ENCODE data around the gene AFAP1.

Gene AFAP1

DNA sequence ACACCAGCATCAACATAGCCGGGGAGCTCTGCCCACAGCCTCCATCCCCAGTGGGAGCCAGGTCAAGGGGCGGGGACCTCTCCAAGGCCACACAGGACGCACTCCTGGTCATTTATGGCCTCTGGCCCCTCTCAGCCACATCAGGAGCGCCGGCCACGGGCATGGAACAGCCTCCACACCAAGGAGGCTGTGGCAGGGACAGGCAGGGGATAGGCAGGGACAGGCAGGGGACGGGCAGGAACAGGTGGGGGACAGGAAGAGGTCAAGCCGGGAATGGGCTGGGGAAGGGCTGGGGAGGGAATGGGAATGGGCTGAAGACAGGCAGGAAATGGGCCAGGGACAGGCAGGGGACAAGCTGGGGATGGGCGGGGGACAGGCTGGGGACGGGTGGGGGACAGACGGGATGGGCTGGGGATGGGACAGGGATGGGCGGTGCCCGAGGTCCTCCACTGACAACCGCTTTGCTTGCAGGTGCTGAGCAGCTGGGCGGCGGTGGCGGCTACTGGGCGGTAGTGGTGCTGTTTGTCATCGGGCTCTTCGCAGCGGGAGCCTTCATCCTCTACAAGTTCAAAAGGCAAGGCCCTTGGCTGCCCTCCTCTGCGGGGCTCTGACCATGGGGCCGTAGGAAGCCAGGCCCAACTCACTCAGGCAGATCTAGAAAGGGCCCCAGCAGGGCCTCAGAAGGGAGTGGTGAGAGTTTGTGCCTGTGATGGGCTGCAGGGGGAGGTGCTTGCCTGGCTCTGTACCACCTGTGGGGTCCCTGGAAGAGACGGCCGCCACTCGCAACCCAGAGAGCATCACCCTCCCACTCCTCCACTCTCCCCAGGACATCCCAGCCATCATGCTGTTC, 205.6 kb downstream of the AFAP1 start:
- DNase-seq: no peak

DNA sequence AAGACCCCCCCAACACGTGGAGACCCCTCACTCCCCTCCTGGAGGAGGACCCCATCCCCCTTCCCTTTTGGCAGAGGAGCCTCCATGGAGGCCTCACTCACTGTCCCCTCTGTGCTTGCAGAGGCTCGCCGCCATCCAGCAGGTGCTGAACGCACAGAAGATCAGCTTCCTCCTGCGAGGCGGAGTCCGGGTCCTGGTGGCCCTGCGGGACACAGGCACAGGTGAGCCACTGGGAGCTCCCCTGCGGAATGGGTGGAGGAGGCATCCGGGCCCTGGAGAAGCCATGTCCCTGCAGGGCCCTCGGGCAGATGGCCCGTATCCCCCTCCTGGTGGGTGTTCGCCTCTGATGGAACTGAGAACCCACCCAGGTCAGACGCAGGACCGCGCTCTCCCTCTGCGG, 206.5 kb downstream of the AFAP1 start:
- DNase-seq: no peak

DNA sequence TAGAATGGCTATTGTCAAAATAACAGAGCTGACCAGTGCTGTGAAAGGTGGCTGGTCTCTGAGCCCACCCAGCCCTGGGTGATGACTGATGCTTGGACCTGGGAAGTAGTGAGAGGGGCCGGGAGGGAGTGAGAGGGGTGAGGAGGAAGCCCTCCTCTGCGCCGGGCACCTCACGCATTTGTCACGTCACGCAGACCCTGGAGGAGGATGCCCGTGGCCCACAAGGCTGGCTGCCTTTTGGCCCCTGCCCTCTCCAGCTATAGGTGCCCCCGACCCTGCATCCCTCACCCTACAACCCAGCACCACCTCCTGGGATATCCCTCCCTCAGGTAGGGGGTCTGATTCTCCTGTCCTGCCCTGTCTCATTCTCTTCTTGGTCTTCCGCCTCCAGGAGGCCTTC, 207.4 kb downstream of the AFAP1 start:
- DNase-seq: no peak

DNA sequence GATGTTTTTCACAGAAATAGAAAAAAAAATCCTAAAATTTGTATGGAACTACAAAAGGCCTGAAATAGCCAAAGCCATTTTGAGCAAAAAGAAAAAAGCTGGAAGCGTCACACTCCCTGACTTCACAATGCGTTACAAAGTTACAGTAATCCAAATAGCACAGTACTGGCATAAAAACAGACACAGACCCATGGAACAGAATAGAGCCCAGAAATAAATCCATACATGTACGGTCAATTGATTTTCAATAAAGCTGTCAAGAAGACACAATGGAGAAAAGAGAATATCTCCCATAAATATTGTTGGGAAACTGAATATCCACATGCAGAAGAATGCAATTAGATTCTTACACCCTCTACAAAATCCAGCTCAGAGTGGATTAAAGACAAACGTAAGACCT, 208.2 kb downstream of the AFAP1 start:
- DNase-seq: no peak

DNA sequence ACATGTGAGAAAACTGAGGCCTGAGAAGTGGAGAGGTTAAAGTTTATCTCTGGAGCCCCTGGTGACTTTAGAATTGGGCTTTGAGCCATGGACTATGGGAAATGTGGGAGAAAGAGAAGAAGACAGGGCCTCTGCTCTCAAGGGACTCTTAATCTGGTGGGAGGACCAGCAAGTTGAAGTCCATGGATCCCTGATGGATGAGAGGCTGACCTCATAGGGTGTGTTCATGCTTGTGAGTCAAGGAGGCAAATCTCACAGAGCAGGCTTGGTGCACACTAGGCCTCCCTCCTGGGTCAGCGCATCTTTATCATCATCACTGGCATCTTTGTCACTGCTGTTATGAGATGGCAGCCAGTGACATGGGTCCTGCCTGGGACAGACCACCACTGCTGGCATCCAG, 211.9 kb downstream of the AFAP1 start:
- DNase-seq: no peak

DNA sequence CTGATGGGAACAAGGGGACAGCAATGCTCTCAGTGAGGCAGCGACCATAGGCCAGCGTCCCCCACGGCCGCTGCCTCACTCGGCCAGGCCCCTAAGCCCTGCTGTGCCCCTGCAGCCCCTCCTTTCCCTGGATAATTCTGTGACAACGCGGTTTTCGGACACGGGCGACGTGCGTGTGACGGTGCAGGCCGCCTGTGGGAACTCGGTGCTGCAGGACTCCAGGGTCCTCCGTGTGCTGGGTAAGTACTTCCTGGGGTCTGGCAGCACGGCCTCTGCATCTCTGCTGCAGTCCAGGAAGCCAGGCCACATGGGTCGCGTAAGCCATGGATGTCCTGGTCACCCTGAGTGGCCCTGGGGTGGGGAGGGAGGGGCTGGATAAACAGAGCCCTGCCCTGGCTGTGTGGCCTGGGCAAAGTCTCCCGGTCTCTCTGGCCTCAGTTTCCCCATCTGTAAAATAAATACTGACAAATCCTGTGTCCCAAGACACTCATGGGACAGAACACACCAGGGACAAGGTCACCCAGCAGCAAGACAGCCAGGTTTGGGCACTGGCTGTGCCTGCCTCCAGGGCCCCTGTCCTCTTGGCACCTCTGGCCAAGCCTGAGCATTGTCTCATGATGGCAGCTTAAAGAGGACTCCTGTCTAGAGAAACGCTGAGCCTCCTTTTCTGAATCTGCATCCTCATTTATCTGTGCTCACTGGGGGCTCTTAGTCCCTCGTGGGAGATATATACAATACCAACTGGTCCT, 212.8 kb downstream of the AFAP1 start:
- no peak for DNase-seq

DNA sequence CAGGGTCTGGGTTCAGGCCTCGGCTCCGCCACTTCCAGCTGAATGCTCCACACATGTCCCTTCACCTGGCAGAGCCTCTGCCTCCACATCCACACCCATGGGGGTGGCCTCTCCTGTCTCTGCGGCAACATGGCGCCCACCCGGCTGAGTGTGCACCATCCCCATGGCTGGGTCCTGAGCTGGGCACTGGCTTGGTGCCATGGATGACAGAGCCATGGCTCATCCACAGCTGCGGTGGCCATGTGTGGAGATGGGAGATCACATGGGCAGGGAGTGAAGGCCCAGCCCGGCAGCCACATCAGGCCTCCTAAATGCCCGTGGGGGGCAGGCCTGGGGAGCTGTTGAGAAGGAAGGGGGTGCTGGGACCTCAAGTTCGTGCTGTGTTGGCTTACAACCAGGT, 213.7 kb downstream of the AFAP1 start:
- DNase-seq: no peak

DNA sequence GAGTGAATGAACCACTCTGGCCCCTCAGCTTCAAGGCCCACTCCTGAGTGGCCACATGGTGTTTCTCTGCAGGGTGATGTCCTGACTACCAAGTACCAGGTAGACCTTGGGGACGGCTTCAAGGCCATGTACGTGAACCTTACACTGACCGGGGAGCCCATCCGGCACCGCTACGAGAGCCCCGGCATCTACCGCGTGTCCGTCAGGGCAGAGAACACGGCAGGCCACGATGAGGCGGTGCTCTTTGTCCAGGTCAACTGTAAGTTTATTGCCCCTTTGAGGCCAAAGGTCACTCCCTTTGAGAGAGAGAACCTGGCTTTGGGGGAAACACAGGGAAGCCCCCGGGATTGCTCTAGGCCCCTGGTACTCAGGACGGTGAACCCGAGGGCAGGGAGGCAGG, 216.0 kb downstream of the AFAP1 start:
- DNase-seq: no peak

DNA sequence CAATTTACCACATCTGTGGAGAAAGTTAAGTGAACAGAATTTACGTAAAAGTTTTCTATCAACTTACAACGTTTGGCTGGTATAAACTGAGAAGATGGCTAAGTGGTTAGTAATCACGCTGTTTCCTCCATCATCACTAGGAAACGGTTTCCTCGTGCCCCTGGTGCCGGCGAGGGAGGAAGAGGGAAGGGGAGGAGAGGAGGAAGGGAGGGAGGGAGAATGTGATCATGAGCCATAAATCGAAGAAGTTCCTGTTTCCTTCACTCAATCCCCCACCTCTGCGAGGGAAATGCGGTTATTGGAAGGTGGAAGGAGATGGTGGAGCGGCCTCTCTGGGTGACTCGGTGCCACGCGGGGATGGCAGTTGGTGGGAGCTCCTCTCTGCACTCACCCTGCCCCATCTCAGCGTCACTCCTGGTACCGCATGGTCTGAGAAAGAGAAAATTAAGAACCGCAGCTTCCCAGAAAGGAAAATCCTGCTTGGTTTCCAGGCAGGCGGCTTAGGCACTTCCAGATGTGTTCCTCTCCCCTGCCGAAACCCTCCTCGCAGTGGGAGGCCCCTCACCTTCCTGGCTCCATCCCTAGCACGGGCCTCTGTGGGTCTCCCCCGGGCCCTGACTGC, 216.8 kb downstream of the AFAP1 start:
- DNase-seq: no peak

DNA sequence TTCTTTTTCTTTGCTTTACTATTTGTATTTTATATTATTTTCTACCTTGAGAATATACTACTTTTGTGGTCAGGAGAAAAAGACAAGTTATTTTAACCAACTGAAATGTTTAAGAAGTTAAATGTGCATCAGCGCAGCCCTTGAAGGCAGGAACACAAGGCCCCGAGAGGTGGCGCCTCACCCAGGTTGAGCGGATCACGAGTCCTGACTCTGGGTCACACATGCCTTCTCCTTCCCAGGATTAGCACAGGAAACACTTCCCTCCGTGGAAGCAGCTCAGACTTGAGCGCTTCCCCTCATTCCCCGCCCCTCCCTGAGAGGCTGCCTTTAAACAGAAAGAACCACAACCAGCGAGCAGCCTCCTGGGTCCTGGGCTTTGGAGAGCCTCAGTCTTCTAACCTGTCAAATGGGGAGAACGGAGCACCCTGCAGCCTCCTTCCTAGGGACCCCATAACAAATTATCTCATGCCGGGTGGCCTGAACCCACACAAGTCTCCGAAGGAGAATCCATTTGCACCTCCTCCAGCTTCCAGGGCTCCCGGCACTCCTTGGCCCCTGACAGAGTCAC, 217.6 kb downstream of the AFAP1 start:
- DNase-seq: no peak

DNA sequence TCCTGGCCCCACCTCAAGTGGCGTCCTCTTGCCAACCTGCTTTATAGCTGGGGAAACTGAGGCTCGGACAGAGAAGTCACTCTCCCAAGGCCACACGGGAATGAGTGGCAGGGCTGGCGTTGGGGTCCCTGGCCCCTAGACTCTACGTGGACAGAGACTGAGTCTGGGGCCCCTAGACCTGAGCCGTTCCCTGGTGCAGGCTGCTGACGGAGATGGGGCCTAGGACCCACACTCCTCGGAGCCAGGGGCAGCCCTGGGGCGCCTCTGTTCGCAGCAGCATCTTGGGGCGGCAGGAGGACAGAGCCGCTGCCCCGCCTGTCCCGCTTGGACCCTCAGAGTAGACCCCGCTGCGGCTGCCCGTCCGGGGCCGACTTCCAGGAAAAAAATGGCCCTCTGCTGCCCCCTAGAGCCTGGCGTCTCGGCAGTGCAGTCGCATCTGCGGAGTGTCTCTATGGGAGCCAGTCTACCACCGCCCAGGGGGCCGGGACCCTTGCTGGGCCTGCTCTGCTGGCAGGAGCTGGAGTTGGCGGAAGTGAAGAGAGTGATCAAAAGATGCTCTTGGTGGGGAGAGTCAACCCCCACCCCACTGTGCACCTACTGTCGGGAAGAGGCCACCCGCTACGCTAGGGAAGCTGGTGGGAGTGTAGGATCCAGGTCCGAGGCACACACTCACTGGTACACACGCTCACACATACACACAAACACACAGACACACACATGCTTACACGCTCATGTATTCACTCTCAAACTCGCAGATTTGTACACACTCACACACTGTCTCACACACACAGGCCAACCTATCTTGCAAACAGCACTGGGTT, 220.1 kb downstream of the AFAP1 start:
- peak; percentile 33 for DNase-seq

DNA sequence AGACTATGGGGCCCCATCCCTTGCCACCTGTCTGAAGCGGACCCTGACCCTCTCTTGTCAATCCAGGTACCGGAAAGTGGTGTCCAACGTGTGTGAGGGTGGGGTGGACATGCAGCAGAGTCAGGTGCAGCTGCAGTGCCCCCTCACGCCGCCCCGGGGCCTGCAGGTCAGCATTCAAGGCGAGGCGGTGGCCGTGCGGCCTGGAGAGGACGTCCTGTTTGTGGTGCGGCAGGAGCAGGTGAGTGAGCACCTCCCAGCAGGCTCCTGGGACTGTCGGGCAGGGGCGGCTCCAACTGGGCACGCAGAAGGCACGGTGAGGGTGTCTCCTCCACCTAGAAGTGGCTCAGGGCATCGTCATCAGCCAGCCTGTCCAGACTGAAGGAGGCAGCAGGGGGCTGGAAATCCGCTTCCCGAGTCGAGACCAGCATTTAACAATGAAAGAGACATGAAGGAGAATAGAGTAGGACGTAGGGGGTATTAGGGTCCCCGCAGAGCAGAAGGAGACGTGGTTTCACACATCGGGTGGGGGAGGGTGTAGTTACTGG, 221.6 kb downstream of the AFAP1 start:
- no peak for DNase-seq

DNA sequence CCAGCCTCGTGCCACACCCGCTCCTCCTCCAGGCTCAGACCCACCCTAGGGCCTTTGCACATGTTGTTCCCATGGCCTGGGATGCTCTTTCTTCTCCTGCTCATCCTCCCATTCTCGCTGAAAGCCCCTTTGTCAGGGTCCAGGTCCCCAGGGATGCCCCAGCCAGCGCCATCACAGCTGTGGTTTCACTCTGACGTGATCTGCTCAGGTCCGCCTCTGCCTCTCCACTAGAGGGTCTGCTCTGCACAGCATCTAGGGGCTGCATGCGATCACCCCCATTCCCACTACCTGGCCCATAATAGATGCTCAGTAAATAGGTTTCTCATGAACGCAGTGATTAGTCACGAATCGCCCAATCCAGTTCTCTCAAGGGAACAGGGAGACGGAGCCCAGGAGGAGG, 222.5 kb downstream of the AFAP1 start:
- no peak for DNase-seq

DNA sequence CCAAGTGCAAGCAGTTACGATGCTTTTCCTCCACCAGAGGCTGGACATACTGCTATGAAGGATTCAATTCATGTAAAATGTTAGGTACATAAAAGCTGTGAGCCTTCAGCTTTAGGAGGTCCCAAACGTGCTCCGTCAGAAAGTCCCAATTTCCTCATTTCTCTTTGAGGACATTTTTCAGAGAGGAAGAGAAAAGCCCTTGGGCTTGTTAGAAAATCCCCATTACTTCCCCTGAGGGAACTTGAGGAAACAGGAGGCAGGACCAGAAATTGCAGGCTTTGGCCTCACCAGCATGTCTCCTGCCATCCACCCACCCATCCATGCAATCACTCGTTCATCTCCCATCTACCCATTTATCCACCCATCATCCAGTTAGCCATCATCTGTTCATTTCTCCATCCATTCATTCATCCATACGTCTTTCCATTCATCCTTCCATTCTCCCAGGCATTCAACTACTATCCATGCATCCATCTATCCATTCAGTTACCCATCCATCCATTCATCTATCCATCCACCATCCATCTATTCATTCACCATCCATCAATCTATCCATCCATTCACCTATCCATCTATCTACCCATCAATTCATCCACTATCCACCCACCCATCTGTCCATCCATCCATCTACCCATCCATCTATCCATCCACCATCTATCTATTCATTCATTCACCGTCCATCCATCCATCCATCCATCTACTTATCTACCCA, 223.5 kb downstream of the AFAP1 start:
- no peak for DNase-seq

DNA sequence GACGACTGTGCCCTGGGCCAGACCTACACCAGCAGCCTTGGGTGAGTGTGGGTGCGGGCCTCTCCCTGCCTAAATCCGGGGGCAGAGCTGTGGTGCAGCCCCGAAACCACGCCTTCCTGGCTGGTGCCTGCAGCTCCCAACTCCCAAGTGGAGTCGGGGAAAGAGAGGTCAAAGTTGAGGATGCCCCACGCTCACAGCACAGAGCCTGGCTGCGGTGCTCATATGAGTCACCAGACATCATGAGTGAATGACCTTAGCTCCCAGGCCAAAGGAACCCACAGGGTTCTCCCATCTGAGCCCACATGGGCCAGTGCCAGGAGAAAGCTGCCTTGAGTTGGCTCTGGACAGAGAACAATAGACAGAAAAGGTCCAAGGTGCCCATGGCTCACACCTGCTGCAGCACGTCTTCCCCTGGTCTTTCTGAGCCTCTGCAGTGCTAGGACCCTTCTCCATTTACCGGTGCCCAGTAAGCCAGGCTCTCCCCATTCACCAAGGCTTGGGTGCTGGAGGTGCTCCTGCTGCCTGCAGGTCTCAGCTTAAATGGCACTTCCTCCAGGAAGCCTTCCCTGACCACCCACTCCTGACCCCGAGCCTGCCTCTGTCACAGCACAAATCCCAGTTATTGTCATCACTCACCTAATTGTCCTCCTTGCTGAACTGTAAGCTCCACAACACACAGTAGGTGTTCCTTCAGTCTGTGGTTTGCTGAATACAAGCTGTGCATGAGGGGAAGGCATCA, 224.2 kb downstream of the AFAP1 start:
- no peak for DNase-seq

DNA sequence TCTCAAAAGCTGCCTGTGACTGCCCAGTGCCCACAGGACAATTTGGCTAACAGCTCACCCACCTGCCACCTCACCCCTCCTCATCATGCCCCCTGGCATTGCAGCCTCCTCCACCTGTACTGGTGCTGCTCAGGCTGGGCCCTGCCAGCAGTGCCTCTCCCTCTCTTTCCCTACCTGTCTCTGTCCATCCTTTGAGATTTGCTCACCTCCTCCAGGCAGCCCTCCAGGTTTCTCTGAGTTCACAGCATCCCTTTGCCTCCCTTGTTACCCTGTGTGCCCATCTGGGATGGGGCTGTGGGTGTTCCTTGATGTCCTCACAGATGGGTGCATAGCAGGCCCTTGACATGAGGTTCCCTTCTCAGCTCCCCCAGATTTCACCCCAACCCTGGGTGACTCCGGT, 224.9 kb downstream of the AFAP1 start:
- no peak for DNase-seq

DNA sequence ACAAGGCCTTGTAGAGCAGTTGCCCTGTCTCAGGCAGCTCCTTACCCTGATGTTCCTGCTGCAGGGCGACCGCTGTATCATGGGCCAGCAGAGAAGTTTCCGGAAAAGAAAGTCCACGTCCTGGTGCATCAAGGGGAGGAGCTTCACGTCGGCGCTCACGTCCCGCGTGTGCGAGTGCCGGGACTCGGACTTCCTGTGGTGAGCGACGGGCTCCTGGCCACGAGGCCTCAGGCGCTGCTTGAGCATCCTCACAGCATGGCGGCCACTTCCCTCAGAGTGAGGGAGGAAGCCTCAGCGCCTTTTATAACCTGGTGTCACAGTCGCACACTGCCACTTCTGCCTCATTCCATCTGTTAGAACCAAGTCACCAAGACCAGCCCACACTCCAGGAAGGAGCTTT, 225.5 kb downstream of the AFAP1 start:
- DNase-seq: no peak

DNA sequence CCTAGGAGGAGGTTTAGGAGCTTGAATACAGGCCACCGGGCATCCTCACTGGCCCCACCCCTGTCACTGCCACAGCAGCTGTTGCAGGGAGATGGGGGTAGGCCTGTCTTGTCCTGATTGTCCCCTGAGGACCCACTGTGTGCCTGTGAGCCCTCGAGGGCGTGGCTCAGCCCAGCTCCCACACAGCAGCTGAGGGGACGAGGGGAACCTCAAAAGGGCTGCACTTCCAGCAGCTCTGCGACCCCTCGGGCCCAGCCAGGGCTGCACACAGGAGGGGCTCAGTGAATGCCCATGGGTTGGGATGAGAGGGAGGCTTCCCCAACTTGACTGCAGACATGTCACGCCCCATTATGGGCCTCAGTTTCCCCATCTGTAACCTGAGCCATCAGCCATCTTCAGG, 225.9 kb downstream of the AFAP1 start:
- DNase-seq: no peak

DNA sequence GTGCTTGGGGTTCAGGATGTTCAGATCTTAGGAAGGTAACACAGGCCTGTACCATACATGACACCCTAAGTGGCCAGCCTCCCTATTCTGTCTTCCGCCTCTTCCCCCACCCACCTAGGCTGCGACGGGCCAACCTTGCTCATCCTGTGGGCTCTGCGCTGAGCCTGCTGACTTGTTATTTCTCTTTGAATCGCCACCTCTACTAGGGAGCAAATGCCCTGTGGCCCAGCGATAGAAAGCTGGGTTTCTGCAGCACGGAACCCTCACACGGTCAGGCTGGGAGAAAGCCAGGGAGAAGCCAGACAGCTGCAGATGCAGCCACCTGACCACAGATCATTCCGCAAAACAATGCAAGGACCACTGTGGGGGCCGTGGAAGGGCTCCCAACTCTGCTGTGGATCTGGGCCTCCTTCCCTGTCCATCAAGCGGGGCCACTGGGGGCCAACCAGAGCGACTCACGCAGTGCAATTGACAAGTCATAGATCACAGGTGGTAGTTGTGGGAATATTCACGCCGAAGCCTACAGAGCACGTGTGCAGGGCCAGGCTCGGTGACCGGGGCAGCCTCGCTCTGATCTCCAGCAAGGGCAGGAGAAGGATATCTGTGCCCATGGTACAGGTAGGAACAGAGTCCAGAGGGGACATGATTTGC, 227.5 kb downstream of the AFAP1 start:
- DNase-seq: no peak

DNA sequence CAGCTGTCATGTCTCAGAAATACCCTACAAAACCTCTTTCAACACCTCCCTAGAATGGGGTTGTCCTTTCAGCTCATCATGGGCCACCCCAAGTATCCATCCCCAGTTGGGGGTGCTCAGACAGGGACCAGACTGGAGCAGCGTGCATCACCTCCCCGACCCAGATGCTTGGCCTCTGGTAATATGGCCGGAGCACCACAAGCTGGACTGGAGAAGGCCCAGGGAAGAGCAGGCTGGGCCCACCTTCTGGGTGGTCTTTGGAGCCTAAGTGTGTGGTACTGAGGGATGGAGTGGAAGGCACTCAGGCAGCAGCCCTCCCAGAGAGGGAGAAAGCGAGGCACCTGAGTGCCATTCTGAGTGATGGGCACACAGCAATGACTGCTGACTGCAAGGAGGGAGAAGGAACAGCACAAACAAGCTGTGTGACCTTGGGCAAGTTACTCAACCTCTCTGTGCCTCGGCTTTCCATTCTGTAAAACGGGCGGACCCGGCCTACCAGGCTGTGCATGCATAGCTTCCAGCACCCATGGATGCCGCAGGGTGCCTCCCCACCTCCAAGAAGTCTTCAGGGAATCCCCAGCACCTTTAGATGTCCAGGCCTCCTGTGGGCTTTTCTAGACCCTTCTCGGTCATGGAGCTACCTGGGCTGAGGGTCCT, 228.2 kb downstream of the AFAP1 start:
- DNase-seq: no peak
